Measurements from ENCODE around the gene MSMP. TPM values are rescaled to one million over a fixed set of nuclear protein-coding genes. Genes with fewer than 3 reads are reported as not detected.

Gene MSMP
- total and polyA plus RNA-seq, 2 donors (not counting 3 experiments of a cell fraction or from before 2014, with no cell fraction given): 18.8 to 29.0 TPM

GRCh38 chr9:35783418-35783817 lies 29.3 kb upstream of the MSMP start:
- H3K27me3 ChIP-seq (ENCODE audit: control insufficient read depth in 2 of 2, insufficient read depth in 2 of 2, low read length in 2 of 2): no peaks in the 10 kb centered on the region
- no peak overlapping the region for H3K4me3 ChIP-seq (replicated peaks in 1 of 3; ENCODE audit: insufficient read depth in 1 of 3, low read depth in 1 of 3, low read length in 3 of 3)
- intact Hi-C loops (cut with micrococcal nuclease): no loop called here
- no peak for DNase-seq (ENCODE audit: low read depth, low spot score)
- ChIA-PET POLR2A (no interaction called here), CTCF (interaction anchor here (0.8 to 3.5 kb wide), 7 partner anchors 11 to 99 kb away, joined by 3 to 11 read pairs (median 4); no protein-coding TSS in a partner anchor)
- no peak for TF ChIP-seq GATA2 (IDR thresholded peaks at IDR 0.05; ENCODE audit: insufficient read depth, insufficient read length, low read depth, low read length)
- TF ChIP-seq POLR2A (IDR thresholded peaks at IDR 0.05; ENCODE audit: low read depth, low read length): no peak
- no peak for TF ChIP-seq MYC (IDR thresholded peaks at IDR 0.05; ENCODE audit: low read depth, low read length)
- no peak for TF ChIP-seq FOS (IDR thresholded peaks at IDR 0.05; ENCODE audit: borderline replicate concordance, insufficient read depth, low read length)
- TF ChIP-seq, protein P1, sequence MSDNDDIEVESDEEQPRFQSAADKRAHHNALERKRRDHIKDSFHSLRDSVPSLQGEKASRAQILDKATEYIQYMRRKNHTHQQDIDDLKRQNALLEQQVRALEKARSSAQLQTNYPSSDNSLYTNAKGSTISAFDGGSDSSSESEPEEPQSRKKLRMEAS (IDR thresholded peaks at IDR 0.05; ENCODE audit: insufficient read depth, insufficient read length): no peak
- TF ChIP-seq JUN (IDR thresholded peaks at IDR 0.05; ENCODE audit: borderline replicate concordance, insufficient read depth, insufficient read length, low read depth): no peak
- TF ChIP-seq POLR2AphosphoS5 (IDR thresholded peaks at IDR 0.05; ENCODE audit: insufficient read depth, low read depth, low read length): no peak
- no peak for TF ChIP-seq CTCF (IDR thresholded peaks at IDR 0.05; ENCODE audit: extremely low read depth in 1 of 2, insufficient read depth in 1 of 2, low read depth in 1 of 2, low read length in 2 of 2)
- TF ChIP-seq EZH2 (IDR thresholded peaks at IDR 0.05; ENCODE audit: borderline replicate concordance, low read depth, low read length, severe bottlenecking): no peak
- BruUV-seq (replicated peaks): no TSS peak
- no peak overlapping the region for H3K9ac ChIP-seq (replicated peaks; ENCODE audit: extremely low read depth, insufficient read depth, low read length)
- peaks cover 2% of the 10 kb centered on the region for H3K4me1 ChIP-seq (ENCODE audit: control insufficient read depth, extremely low read depth, insufficient read depth, low read length)
- no peak overlapping the region for H2AFZ ChIP-seq (ENCODE audit: low read depth, low read length)
- no peaks in the 10 kb centered on the region for H3K36me3 ChIP-seq (ENCODE audit: control insufficient read depth in 2 of 2, extremely low read depth in 1 of 2, insufficient read depth in 2 of 2, low read length in 2 of 2)
- dilution Hi-C loops (cut with MboI; ENCODE audit: extremely low pct_ligation_motif_present, low sequenced_read_pairs): no loop called here
- no peaks in the 10 kb centered on the region for H3K9me1 ChIP-seq (replicated peaks; ENCODE audit: control insufficient read depth, extremely low read depth, insufficient read depth, low read length)
- no peak overlapping the region for H3K4me2 ChIP-seq (ENCODE audit: insufficient read depth, low read length)
- no peaks in the 10 kb centered on the region for H4K20me1 ChIP-seq (replicated peaks; ENCODE audit: control insufficient read depth, extremely low read depth, insufficient read depth, low read length)
- no peak for FAIRE-seq
- no peaks in the 10 kb centered on the region for H3K9me3 ChIP-seq (replicated peaks; ENCODE audit: control insufficient read depth, insufficient read depth, low read length)
- H3K79me2 ChIP-seq (ENCODE audit: control insufficient read depth, insufficient read depth, low read length): no peaks in the 10 kb centered on the region
- H3K27ac ChIP-seq (ENCODE audit: insufficient read depth, low read depth, low read length): no peak overlapping the region
